Keratinocyte (primary cell): ENCODE measurements around the gene SLC37A1. TPM values are rescaled to one million over a fixed set of nuclear protein-coding genes. Genes with fewer than 3 reads are reported as not detected.

Experiments
- DNase-seq: peaks from one replicate; pipeline ENCODE4 v3.0.0-alpha.2; 2011; ENCODE audit warnings: low read depth, missing footprints, low spot score
- FAIRE-seq: peaks from 2 replicates; lab custom pipeline; 2011; peaks lifted over from hg19 to GRCh38; lab: Jason Lieb, UNC
- H2AFZ ChIP-seq: 2 replicates; pipeline ENCODE4 v1.6.0; 2012; ENCODE audit warnings: low read length, control low read depth, inconsistent platforms; ENCODE audit not compliant: control insufficient read depth
- H3K27ac ChIP-seq: 2 replicates; pipeline ENCODE4 v1.5.1; 2011; ENCODE audit warnings: low read length; ENCODE audit not compliant: control insufficient read depth, insufficient read depth
- H3K27me3 ChIP-seq: 3 replicates; pipeline ENCODE4 v1.6.0; 2011; ENCODE audit warnings: low read length; ENCODE audit not compliant: control insufficient read depth, insufficient read depth; ENCODE audit errors: extremely low read depth
- H3K36me3 ChIP-seq, 2 experiments: 2 replicates in 1 of 2; 3 replicates in 1 of 2; pipeline ENCODE4 v1.5.1; 2011; ENCODE audit warnings: low read length in 2 of 2, mild to moderate bottlenecking in 1 of 2; ENCODE audit not compliant: control insufficient read depth in 2 of 2, insufficient read depth in 2 of 2; ENCODE audit errors: extremely low read depth in 1 of 2
- H3K4me1 ChIP-seq: 3 replicates; pipeline ENCODE4 v1.5.1; 2011; ENCODE audit warnings: low read length; ENCODE audit not compliant: control insufficient read depth, insufficient read depth; ENCODE audit errors: extremely low read depth
- H3K4me2 ChIP-seq: 3 replicates; pipeline ENCODE4 v1.6.0; 2011; ENCODE audit warnings: low read depth, low read length; ENCODE audit not compliant: control insufficient read depth, insufficient read depth; ENCODE audit errors: extremely low read depth
- H3K4me3 ChIP-seq, 3 experiments: fragments of 200-600 bp in 1 of 3; sonication (generic) in 1 of 3; 2 replicates in 2 of 3; 3 replicates in 1 of 3; pipeline ENCODE4 v1.5.1; 2011 to 2016; ENCODE audit warnings: low read length in 3 of 3, mild to moderate bottlenecking in 3 of 3, control low read depth in 2 of 3, inconsistent platforms in 1 of 3, low read depth in 1 of 3, mixed read lengths in 1 of 3, mixed run types in 1 of 3, moderate library complexity in 1 of 3; ENCODE audit not compliant: control insufficient read depth in 2 of 3, insufficient read depth in 2 of 3; ENCODE audit errors: extremely low read depth in 1 of 3
- H3K79me2 ChIP-seq: 2 replicates; pipeline ENCODE4 v1.6.0; 2012; ENCODE audit warnings: low read length; ENCODE audit not compliant: control insufficient read depth, insufficient read depth
- H3K9ac ChIP-seq: 3 replicates; pipeline ENCODE4 v1.6.0; 2011; ENCODE audit warnings: low read length; ENCODE audit not compliant: control insufficient read depth, insufficient read depth; ENCODE audit errors: extremely low read depth
- H3K9me1 ChIP-seq: 3 replicates; pipeline ENCODE4 v1.6.0; 2011; ENCODE audit warnings: low read length; ENCODE audit not compliant: control insufficient read depth, insufficient read depth; ENCODE audit errors: extremely low read depth
- H3K9me3 ChIP-seq: 2 replicates; pipeline ENCODE4 v1.5.1; 2012; ENCODE audit warnings: low read depth, low read length; ENCODE audit not compliant: control insufficient read depth
- H4K20me1 ChIP-seq: 3 replicates; pipeline ENCODE4 v1.6.0; 2011; ENCODE audit warnings: low read length; ENCODE audit not compliant: control insufficient read depth, insufficient read depth; ENCODE audit errors: extremely low read depth
- CTCF ChIP-seq, 3 experiments: IDR thresholded peaks in 1 of 3; conservative IDR thresholded peaks in 1 of 3; optimal IDR thresholded peaks in 1 of 3; 2 replicates in 2 of 3; 3 replicates in 1 of 3; pipeline versions ENCODE3 to v1.5.1; 2011; ENCODE audit warnings: low read length in 3 of 3, mild to moderate bottlenecking in 3 of 3, moderate library complexity in 2 of 3, control low read depth in 1 of 3, inconsistent platforms in 1 of 3; ENCODE audit not compliant: insufficient read depth in 2 of 3; ENCODE audit errors: extremely low read depth in 1 of 3
- EZH2 ChIP-seq: IDR thresholded peaks from one replicate; pipeline ENCODE4 v1.6.1; 2012; ENCODE audit warnings: inconsistent platforms, mild to moderate bottlenecking, low read length, moderate library complexity
- dilution Hi-C: fragments of 300-500 bp; cut with MboI; formaldehyde crosslinking; loops from one replicate; pipeline ENCODE4 v1.7.0; 2020; ENCODE audit warnings: low sequenced_read_pairs; ENCODE audit not compliant: extremely low pct_ligation_motif_present
- polyA plus RNA-seq, 5 experiments: library from polyadenylated mRNA; depleted of rRNA in 3 of 5; stranded (reverse) in 3 of 5; stranded (forward) in 1 of 5; unstranded in 1 of 5; fragments of >200 nt; gene quantifications; 1 replicate in 1 of 5; 2 replicates in 3 of 5; 3 replicates in 1 of 5; pipeline versions ENCODE4 v1.2.1 to v1.2.3, GENCODE V29; 2011 to 2012; ENCODE audit warnings: missing spikeins in 2 of 5, low read depth in 1 of 5, low replicate concordance in 1 of 5

The SLC37A1 gene
- polyA plus RNA-seq, 1 donor (not counting 4 experiments of a cell fraction or from before 2014, with no cell fraction given) = 4.1 TPM

- no peaks in the 10 kb centered on the region for H3K27me3 ChIP-seq
- no peaks in the 10 kb centered on the region for H3K9me3 ChIP-seq
- H3K36me3 ChIP-seq = peaks cover 0 to 5% of the 10 kb centered on the region in 2 experiments
- H3K4me3 ChIP-seq = no peak overlapping the region
- FAIRE-seq (no peak), DNase-seq (no peak)
- H2AFZ ChIP-seq = no peak overlapping the region
- H3K4me2 ChIP-seq = no peak overlapping the region
- TF ChIP-seq CTCF (optimal IDR thresholded peaks at IDR 0.05 in 1 of 3, IDR thresholded peaks at IDR 0.05 in 1 of 3, conservative IDR thresholded peaks at IDR 0.05 in 1 of 3; ENCODE audit: extremely low read depth in 1 of 3, insufficient read depth in 2 of 3, low read length in 3 of 3) (no peak), EZH2 (no peak)
- H3K79me2 ChIP-seq = no peaks in the 10 kb centered on the region
- dilution Hi-C loops = no loop called here
- no peaks in the 10 kb centered on the region for H3K4me1 ChIP-seq
- H3K9ac ChIP-seq = no peak overlapping the region
- no peaks in the 10 kb centered on the region for H3K9me1 ChIP-seq
- H3K27ac ChIP-seq = no peak overlapping the region
- H4K20me1 ChIP-seq = no peaks in the 10 kb centered on the region
Measured at GRCh38 chr21:42571391-42572150, 57.9 kb downstream of the SLC37A1 start.

GRCh38 chr21:42572906-42573495 is 59.3 kb downstream of the SLC37A1 start:
- FAIRE-seq (no peak), DNase-seq (no peak)
- H3K79me2 ChIP-seq = no peaks in the 10 kb centered on the region
- no peaks in the 10 kb centered on the region for H3K9me1 ChIP-seq
- no peaks in the 10 kb centered on the region for H4K20me1 ChIP-seq
- H3K4me1 ChIP-seq = no peaks in the 10 kb centered on the region
- H3K9ac ChIP-seq = no peak overlapping the region
- H3K36me3 ChIP-seq = peaks cover 0 to 6% of the 10 kb centered on the region in 2 experiments
- H3K4me3 ChIP-seq = no peak overlapping the region
- H3K9me3 ChIP-seq = no peaks in the 10 kb centered on the region
- TF ChIP-seq EZH2 (no peak), CTCF (optimal IDR thresholded peaks at IDR 0.05 in 1 of 3, IDR thresholded peaks at IDR 0.05 in 1 of 3, conservative IDR thresholded peaks at IDR 0.05 in 1 of 3; ENCODE audit: extremely low read depth in 1 of 3, insufficient read depth in 2 of 3, low read length in 3 of 3) (no peak)
- no peak overlapping the region for H2AFZ ChIP-seq
- H3K27ac ChIP-seq = no peak overlapping the region
- no peak overlapping the region for H3K4me2 ChIP-seq
- dilution Hi-C loops = no loop called here
- no peaks in the 10 kb centered on the region for H3K27me3 ChIP-seq
